ENCODE measurements around the gene GNPAT. TPM values are rescaled to one million over a fixed set of nuclear protein-coding genes. Genes with fewer than 3 reads are reported as not detected.

The GNPAT gene
- total and polyA plus RNA-seq, 2 of the 8 experiments (the other 6 are each of a cell fraction or from before 2014, with no cell fraction given), result 22.9 to 47.4 TPM

DNA sequence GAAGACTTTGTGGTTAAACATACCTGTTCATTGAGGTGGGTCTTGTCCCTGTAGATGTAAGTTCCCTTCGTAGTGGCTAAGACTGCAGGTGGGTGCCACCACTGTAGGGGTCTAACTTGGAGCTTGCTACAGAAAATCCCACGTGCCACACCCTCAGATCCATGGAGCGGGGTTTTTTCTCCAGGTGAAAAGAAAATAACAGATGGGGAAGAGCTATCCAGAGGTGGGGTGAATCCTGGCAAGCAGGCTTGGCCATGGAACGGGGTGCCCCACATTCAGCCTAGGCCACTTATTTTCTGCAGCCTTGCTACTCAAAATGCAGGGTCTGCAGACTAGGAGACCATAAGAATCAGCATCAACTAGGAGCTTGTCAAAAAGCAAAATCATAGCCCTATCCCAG, 72.6 kb downstream of the GNPAT start:
- Histone ChIP-seq H2BK15ac (ENCODE audit: low read length) (no peak overlapping the region), H3K9ac (replicated peaks in 1 of 4; ENCODE audit: extremely low read depth in 1 of 4, low read depth in 3 of 4, low read length in 3 of 4) (no peak overlapping the region), H3K79me1 (ENCODE audit: low read depth, low read length) (no peaks in the 10 kb centered on the region), H2BK5ac (ENCODE audit: low read depth, low read length) (no peak overlapping the region), H3K4me2 (ENCODE audit: insufficient read depth in 1 of 2, low read depth in 2 of 2, low read length in 2 of 2) (no peak overlapping the region), H3K9me3 (ENCODE audit: insufficient read depth in 2 of 2, low read depth in 1 of 2, low read length in 1 of 2) (peaks cover 0 to 4% of the 10 kb centered on the region in 2 experiments; a peak in 1 of 4 replicates), H2AFZ (ENCODE audit: low read length) (no peak overlapping the region), H2BK120ac (replicated peaks; ENCODE audit: low read depth, low read length) (no peak overlapping the region), H3K79me2 (ENCODE audit: control insufficient read depth in 1 of 2, insufficient read depth in 2 of 2, low read length in 2 of 2) (no peaks in the 10 kb centered on the region), H2BK12ac (ENCODE audit: low read depth, low read length) (no peak overlapping the region), H3K56ac (replicated peaks; ENCODE audit: insufficient read length, low read depth, low read length) (no peak overlapping the region), H3K23ac (ENCODE audit: insufficient read length) (no peak overlapping the region), H3K23me2 (ENCODE audit: low read depth, low read length) (no peaks in the 10 kb centered on the region), H4K5ac (ENCODE audit: insufficient read length, low read depth, low read length) (no peak overlapping the region), H2BK20ac (ENCODE audit: low read length) (no peak overlapping the region), H4K20me1 (replicated peaks in 1 of 2; ENCODE audit: control insufficient read depth in 1 of 2, insufficient read depth in 2 of 2, low read length in 2 of 2) (no peaks in the 10 kb centered on the region), H4K8ac (ENCODE audit: extremely low read depth, insufficient read depth, low read length) (no peak overlapping the region), H2AK5ac (ENCODE audit: low read depth, low read length) (no peak overlapping the region), H3K4ac (replicated peaks; ENCODE audit: insufficient read length, low read depth, low read length) (no peak overlapping the region), H3K18ac (ENCODE audit: extremely low read depth, low read length) (no peak overlapping the region), H3K14ac (ENCODE audit: insufficient read length) (no peak overlapping the region), H3K36me3 (ENCODE audit: control insufficient read depth in 2 of 4, insufficient read depth in 4 of 4, low read length in 3 of 4) (no peaks in the 10 kb centered on the region), H3K27ac (ENCODE audit: low read depth, low read length) (no peak overlapping the region), H3K27me3 (replicated peaks in 1 of 4; ENCODE audit: control insufficient read depth in 3 of 4, extremely low read depth in 1 of 4, insufficient read depth in 3 of 4, low read length in 3 of 4) (no peaks in the 10 kb centered on the region), H4K91ac (replicated peaks; ENCODE audit: insufficient read length, low read length) (no peak overlapping the region), H3K4me3 (ENCODE audit: extremely low read depth in 1 of 4, insufficient read depth in 2 of 4, low read depth in 3 of 4, low read length in 4 of 4) (no peak overlapping the region), H3K4me1 (replicated peaks in 1 of 4; ENCODE audit: control insufficient read depth in 3 of 4, insufficient read depth in 4 of 4, low read length in 3 of 4) (no peaks in the 10 kb centered on the region)
- DNase-seq (ENCODE audit: low read depth in 1 of 2, low spot score in 2 of 2), result no peak
- CTCF ChIA-PET (ENCODE audit: partially characterized antibody), result interaction anchor here (1.6 kb wide), 1 partner anchor 24 kb away, joined by 5 read pairs; the partner anchor contains the start of genes EXOC8 and SPRTN
- no peak for FAIRE-seq
- POLR2A ChIA-PET (ENCODE audit: partially characterized antibody), result interaction anchor here (0.9 to 1.2 kb wide), 2 partner anchors 9 to 12 kb away, joined by 3 to 4 read pairs; no protein-coding TSS in a partner anchor
- TF ChIP-seq, protein P1, sequence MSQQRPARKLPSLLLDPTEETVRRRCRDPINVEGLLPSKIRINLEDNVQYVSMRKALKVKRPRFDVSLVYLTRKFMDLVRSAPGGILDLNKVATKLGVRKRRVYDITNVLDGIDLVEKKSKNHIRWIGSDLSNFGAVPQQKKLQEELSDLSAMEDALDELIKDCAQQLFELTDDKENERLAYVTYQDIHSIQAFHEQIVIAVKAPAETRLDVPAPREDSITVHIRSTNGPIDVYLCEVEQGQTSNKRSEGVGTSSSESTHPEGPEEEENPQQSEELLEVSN (IDR thresholded peaks at IDR 0.05), result no peak
- 84% methylated on average over 4 of the region's 4 CpGs; no CpG with 5 or more reads in 1 of the 2 experiments for WGBS, 2 experiments (ENCODE audit: extremely low coverage in 1 of 2, insufficient coverage in 1 of 2, insufficient read length in 1 of 2, insufficient replicate concordance in 2 of 2, low coverage in 1 of 2, low lambda C conversion rate in 2 of 2, missing lambda C conversion rate in 1 of 2)
